Gastroesophageal sphincter (tissue), 4 donors: ENCODE results near the gene LZTS2. TPM values are rescaled to one million over a fixed set of nuclear protein-coding genes. Genes with fewer than 3 reads are reported as not detected.
A peak's percentile ranks its signal among the peaks of the same experiment; 100 is the strongest.

Experiments
- ATAC-seq: fragments of 150-250 bp; one replicate; pipeline ENCODE4 v1.9.1; 2016; ENCODE audit warnings: mild to moderate bottlenecking, moderate library complexity
- H3K27ac ChIP-seq, 4 donors: fragments of 200-600 bp; sonication (generic) in 3 of 4; 1 replicate in 3 of 4; 2 replicates in 1 of 4; pipeline ENCODE4 v1.5.1; 2016 to 2019
- H3K27me3 ChIP-seq: fragments of 200-600 bp; sonication (generic); one replicate; pipeline ENCODE4 v1.5.1; 2019
- H3K36me3 ChIP-seq, 2 donors: fragments of 200-600 bp; sonication (generic); one replicate each; pipeline ENCODE4 v1.5.1; 2019; ENCODE audit warnings: control low read depth in 1 of 2
- H3K4me1 ChIP-seq, 3 donors: fragments of 200-600 bp; sonication (generic); 1 replicate in 2 of 3; 2 replicates in 1 of 3; pipeline ENCODE4 v1.5.1; 2016 to 2019; ENCODE audit warnings: control low read depth in 2 of 3
- H3K4me3 ChIP-seq, 2 donors: fragments of 200-600 bp; sonication (generic); one replicate each; pipeline ENCODE4 v1.5.1; 2019; ENCODE audit warnings: mild to moderate bottlenecking in 1 of 2, moderate library complexity in 1 of 2
- H3K9me3 ChIP-seq, 3 donors: fragments of 200-600 bp; sonication (generic); one replicate each; pipeline ENCODE4 v1.5.1; 2017 to 2019; ENCODE audit warnings: control low read depth in 2 of 3
- CTCF ChIP-seq, 4 experiments: fragments of 200-600 bp in 2 of 4; fragments of 450-650 bp in 2 of 4; sonication (generic) in 1 of 4; IDR thresholded peaks; one replicate each; pipeline ENCODE4 v1.5.1; 2017 to 2019; ENCODE audit warnings: antibody characterized with exemption in 4 of 4, mild to moderate bottlenecking in 2 of 4, moderate library complexity in 2 of 4
- EP300 ChIP-seq: sonication (generic); formaldehyde crosslinking; IDR thresholded peaks from one replicate; pipeline ENCODE4 v1.6.1; 2017; ENCODE audit warnings: antibody characterized with exemption, mild to moderate bottlenecking
- POLR2A ChIP-seq, 2 donors: fragments of 450-650 bp; IDR thresholded peaks; one replicate each; pipeline ENCODE4 v1.6.1; 2017; ENCODE audit warnings: antibody characterized with exemption in 2 of 2, mild to moderate bottlenecking in 2 of 2, moderate library complexity in 1 of 2
- POLR2AphosphoS5 ChIP-seq: sonication (generic); formaldehyde crosslinking; IDR thresholded peaks from one replicate; pipeline ENCODE4 v1.6.1; 2017; ENCODE audit warnings: antibody characterized with exemption
- WGBS, 2 donors: methylation state at CpG; one replicate each; pipeline ENCODE4 v1.1.5; 2018; ENCODE audit warnings: low coverage in 1 of 2; 5-methylcytosine and 5-hydroxymethylcytosine counted together
- total RNA-seq, 4 donors: library from RNA; depleted of rRNA; stranded (reverse); fragments of >200 nt; gene quantifications; one replicate each; pipeline ENCODE4 v1.1.0, GENCODE V29; 2016

The LZTS2 gene
- total RNA-seq, 4 donors from 2014 or later = 134 to 181 (median 141) TPM

GRCh38 chr10:101042667-101043362 is 43.2 kb downstream of the LZTS2 start:
- 0 to 1% methylated on average over 9 to 24 of the region's 40 CpGs for WGBS, 2 donors
- Histone ChIP-seq H3K27ac (peak overlapping the region; percentile 47 to 96 (median 86)), H3K36me3 (peaks cover 0 to 21% of the 10 kb centered on the region in 2 donors), H3K9me3 (no peaks in the 10 kb centered on the region), H3K4me3 (peak overlapping the region; percentile 39 to 57), H3K27me3 (peaks cover 20% of the 10 kb centered on the region), H3K4me1 (peaks cover 0 to 32% (median 19%) of the 10 kb centered on the region in 3 donors)
- TF ChIP-seq POLR2A (IDR thresholded peaks at IDR 0.05) (peak in 1 of 2 donors; percentile 19), POLR2AphosphoS5 (peak; percentile 41), CTCF (IDR thresholded peaks at IDR 0.05) (peak in 1 of 4 experiments; percentile 5), EP300 (no peak)
- ATAC-seq = peak; percentile 96

- WGBS, 2 donors = 0 to 11% methylated on average over 2 of the region's 2 CpGs
- H3K4me1 ChIP-seq = peaks cover 0 to 37% (median 19%) of the 10 kb centered on the region in 3 donors
- peaks cover 0 to 16% of the 10 kb centered on the region in 2 donors for H3K36me3 ChIP-seq
- no peaks in the 10 kb centered on the region for H3K9me3 ChIP-seq
- H3K4me3 ChIP-seq = peak overlapping the region; percentile 39 to 57
- TF ChIP-seq POLR2A (IDR thresholded peaks at IDR 0.05) (no peak), POLR2AphosphoS5 (no peak), CTCF (IDR thresholded peaks at IDR 0.05) (no peak)
- peaks cover 26% of the 10 kb centered on the region for H3K27me3 ChIP-seq
- peak overlapping the region; percentile 47 to 96 (median 86) for H3K27ac ChIP-seq
- no peak for ATAC-seq
Observed at GRCh38 chr10:101043363-101043707, 43.7 kb downstream of the LZTS2 start.

- Histone ChIP-seq H3K4me1 (peaks cover 0 to 39% (median 19%) of the 10 kb centered on the region in 3 donors), H3K9me3 (no peaks in the 10 kb centered on the region), H3K27me3 (peaks cover 34% of the 10 kb centered on the region), H3K36me3 (peaks cover 0 to 8% of the 10 kb centered on the region in 2 donors), H3K27ac (no peak overlapping the region), H3K4me3 (no peak overlapping the region)
- WGBS, 2 donors = 92 to 100% methylated on average over 2 of the region's 2 CpGs
- ATAC-seq = no peak
- TF ChIP-seq POLR2AphosphoS5 = no peak
Observed at GRCh38 chr10:101044117-101044516, 44.5 kb downstream of the LZTS2 start.

GRCh38 chr10:101046332-101047238 is 47.0 kb downstream of the LZTS2 start:
- H3K27me3 ChIP-seq = peaks cover 58% of the 10 kb centered on the region
- WGBS, 2 donors = 44 to 61% methylated on average over 3 to 8 of the region's 25 CpGs

More at GRCh38 chr10:101046332-101047238, 47.0 kb downstream of the LZTS2 start:
- Histone ChIP-seq H3K36me3 (no peaks in the 10 kb centered on the region), H3K27ac (no peak overlapping the region), H3K4me1 (peaks cover 0 to 38% (median 22%) of the 10 kb centered on the region in 3 donors), H3K4me3 (no peak overlapping the region), H3K9me3 (no peaks in the 10 kb centered on the region)
- TF ChIP-seq POLR2A (IDR thresholded peaks at IDR 0.05) = no peak
- no peak for TF ChIP-seq POLR2AphosphoS5
- no peak for TF ChIP-seq EP300
- no peak for TF ChIP-seq CTCF (IDR thresholded peaks at IDR 0.05)
- no peak for ATAC-seq
